ENCODE results near the gene CAB39L.

DNA sequence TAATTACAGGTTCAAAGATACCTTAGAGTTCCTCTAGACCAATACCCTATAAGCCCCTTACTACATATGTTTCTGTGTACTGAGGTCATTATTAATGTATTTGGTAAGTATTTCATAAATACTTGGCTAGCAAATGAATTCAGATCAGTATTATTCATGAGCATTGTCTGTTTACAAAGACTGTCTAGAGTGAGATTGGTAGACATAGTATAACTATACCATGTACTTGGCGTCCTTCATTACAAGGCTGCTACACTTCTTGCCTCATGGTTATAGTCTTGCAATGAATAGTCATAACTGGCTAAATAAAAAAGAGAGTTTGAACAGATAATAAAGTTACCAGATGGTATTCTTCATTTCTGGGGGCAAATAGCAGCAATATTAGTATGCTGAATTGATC lies 12.3 kb upstream of the CAB39L start:
- TF ChIP-seq, protein P1, sequence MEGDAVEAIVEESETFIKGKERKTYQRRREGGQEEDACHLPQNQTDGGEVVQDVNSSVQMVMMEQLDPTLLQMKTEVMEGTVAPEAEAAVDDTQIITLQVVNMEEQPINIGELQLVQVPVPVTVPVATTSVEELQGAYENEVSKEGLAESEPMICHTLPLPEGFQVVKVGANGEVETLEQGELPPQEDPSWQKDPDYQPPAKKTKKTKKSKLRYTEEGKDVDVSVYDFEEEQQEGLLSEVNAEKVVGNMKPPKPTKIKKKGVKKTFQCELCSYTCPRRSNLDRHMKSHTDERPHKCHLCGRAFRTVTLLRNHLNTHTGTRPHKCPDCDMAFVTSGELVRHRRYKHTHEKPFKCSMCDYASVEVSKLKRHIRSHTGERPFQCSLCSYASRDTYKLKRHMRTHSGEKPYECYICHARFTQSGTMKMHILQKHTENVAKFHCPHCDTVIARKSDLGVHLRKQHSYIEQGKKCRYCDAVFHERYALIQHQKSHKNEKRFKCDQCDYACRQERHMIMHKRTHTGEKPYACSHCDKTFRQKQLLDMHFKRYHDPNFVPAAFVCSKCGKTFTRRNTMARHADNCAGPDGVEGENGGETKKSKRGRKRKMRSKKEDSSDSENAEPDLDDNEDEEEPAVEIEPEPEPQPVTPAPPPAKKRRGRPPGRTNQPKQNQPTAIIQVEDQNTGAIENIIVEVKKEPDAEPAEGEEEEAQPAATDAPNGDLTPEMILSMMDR (conservative IDR thresholded peaks at IDR 0.05; ENCODE audit: low read length) = no peak
- TF ChIP-seq EZH2phosphoT487 (IDR thresholded peaks at IDR 0.05; ENCODE audit: borderline replicate concordance, low read depth, low read length) = no peak
